Keratinocyte (primary cell): ENCODE data around the gene COASY. TPM values are rescaled to one million over a fixed set of nuclear protein-coding genes. Genes with fewer than 3 reads are reported as not detected.

Experiments
- DNase-seq: peaks from one replicate; pipeline ENCODE4 v3.0.0-alpha.2; 2011; ENCODE audit warnings: low read depth, missing footprints, low spot score
- FAIRE-seq: peaks from 2 replicates; lab custom pipeline; 2011; peaks lifted over from hg19 to GRCh38; lab: Jason Lieb, UNC
- H2AFZ ChIP-seq: 2 replicates; pipeline ENCODE4 v1.6.0; 2012; ENCODE audit warnings: low read length, control low read depth, inconsistent platforms; ENCODE audit not compliant: control insufficient read depth
- H3K27ac ChIP-seq: 2 replicates; pipeline ENCODE4 v1.5.1; 2011; ENCODE audit warnings: low read length; ENCODE audit not compliant: control insufficient read depth, insufficient read depth
- H3K27me3 ChIP-seq: 3 replicates; pipeline ENCODE4 v1.6.0; 2011; ENCODE audit warnings: low read length; ENCODE audit not compliant: control insufficient read depth, insufficient read depth; ENCODE audit errors: extremely low read depth
- H3K36me3 ChIP-seq, 2 experiments: 2 replicates in 1 of 2; 3 replicates in 1 of 2; pipeline ENCODE4 v1.5.1; 2011; ENCODE audit warnings: low read length in 2 of 2, mild to moderate bottlenecking in 1 of 2; ENCODE audit not compliant: control insufficient read depth in 2 of 2, insufficient read depth in 2 of 2; ENCODE audit errors: extremely low read depth in 1 of 2
- H3K4me1 ChIP-seq: 3 replicates; pipeline ENCODE4 v1.5.1; 2011; ENCODE audit warnings: low read length; ENCODE audit not compliant: control insufficient read depth, insufficient read depth; ENCODE audit errors: extremely low read depth
- H3K4me2 ChIP-seq: 3 replicates; pipeline ENCODE4 v1.6.0; 2011; ENCODE audit warnings: low read depth, low read length; ENCODE audit not compliant: control insufficient read depth, insufficient read depth; ENCODE audit errors: extremely low read depth
- H3K4me3 ChIP-seq, 3 experiments: fragments of 200-600 bp in 1 of 3; sonication (generic) in 1 of 3; 2 replicates in 2 of 3; 3 replicates in 1 of 3; pipeline ENCODE4 v1.5.1; 2011 to 2016; ENCODE audit warnings: low read length in 3 of 3, mild to moderate bottlenecking in 3 of 3, control low read depth in 2 of 3, inconsistent platforms in 1 of 3, low read depth in 1 of 3, mixed read lengths in 1 of 3, mixed run types in 1 of 3, moderate library complexity in 1 of 3; ENCODE audit not compliant: control insufficient read depth in 2 of 3, insufficient read depth in 2 of 3; ENCODE audit errors: extremely low read depth in 1 of 3
- H3K79me2 ChIP-seq: 2 replicates; pipeline ENCODE4 v1.6.0; 2012; ENCODE audit warnings: low read length; ENCODE audit not compliant: control insufficient read depth, insufficient read depth
- H3K9ac ChIP-seq: 3 replicates; pipeline ENCODE4 v1.6.0; 2011; ENCODE audit warnings: low read length; ENCODE audit not compliant: control insufficient read depth, insufficient read depth; ENCODE audit errors: extremely low read depth
- H3K9me1 ChIP-seq: 3 replicates; pipeline ENCODE4 v1.6.0; 2011; ENCODE audit warnings: low read length; ENCODE audit not compliant: control insufficient read depth, insufficient read depth; ENCODE audit errors: extremely low read depth
- H3K9me3 ChIP-seq: 2 replicates; pipeline ENCODE4 v1.5.1; 2012; ENCODE audit warnings: low read depth, low read length; ENCODE audit not compliant: control insufficient read depth
- H4K20me1 ChIP-seq: 3 replicates; pipeline ENCODE4 v1.6.0; 2011; ENCODE audit warnings: low read length; ENCODE audit not compliant: control insufficient read depth, insufficient read depth; ENCODE audit errors: extremely low read depth
- CTCF ChIP-seq, 3 experiments: IDR thresholded peaks in 1 of 3; conservative IDR thresholded peaks in 1 of 3; optimal IDR thresholded peaks in 1 of 3; 2 replicates in 2 of 3; 3 replicates in 1 of 3; pipeline versions ENCODE3 to v1.5.1; 2011; ENCODE audit warnings: low read length in 3 of 3, mild to moderate bottlenecking in 3 of 3, moderate library complexity in 2 of 3, control low read depth in 1 of 3, inconsistent platforms in 1 of 3; ENCODE audit not compliant: insufficient read depth in 2 of 3; ENCODE audit errors: extremely low read depth in 1 of 3
- EZH2 ChIP-seq: IDR thresholded peaks from one replicate; pipeline ENCODE4 v1.6.1; 2012; ENCODE audit warnings: inconsistent platforms, mild to moderate bottlenecking, low read length, moderate library complexity
- dilution Hi-C: fragments of 300-500 bp; cut with MboI; formaldehyde crosslinking; loops from one replicate; pipeline ENCODE4 v1.7.0; 2020; ENCODE audit warnings: low sequenced_read_pairs; ENCODE audit not compliant: extremely low pct_ligation_motif_present
- polyA plus RNA-seq, 5 experiments: library from polyadenylated mRNA; depleted of rRNA in 3 of 5; stranded (reverse) in 3 of 5; stranded (forward) in 1 of 5; unstranded in 1 of 5; fragments of >200 nt; gene quantifications; 1 replicate in 1 of 5; 2 replicates in 3 of 5; 3 replicates in 1 of 5; pipeline versions ENCODE4 v1.2.1 to v1.2.3, GENCODE V29; 2011 to 2012; ENCODE audit warnings: missing spikeins in 2 of 5, low read depth in 1 of 5, low replicate concordance in 1 of 5

Gene COASY
- polyA plus RNA-seq, 1 donor (not counting 4 experiments of a cell fraction or from before 2014, with no cell fraction given) = 26.2 TPM

GRCh38 chr17:42531455-42532354, 30.2 kb upstream of the COASY start:
- no peaks in the 10 kb centered on the region for H3K36me3 ChIP-seq

GRCh38 chr17:42535155-42536047, 26.5 kb upstream of the COASY start:
- dilution Hi-C loops = no loop called here
- peak overlapping the region; percentile 27 for H3K27ac ChIP-seq
- H3K36me3 ChIP-seq = no peaks in the 10 kb centered on the region
- H3K4me1 ChIP-seq = peaks cover 27% of the 10 kb centered on the region
- H3K9me1 ChIP-seq = no peaks in the 10 kb centered on the region
- DNase-seq = no peak
- H3K4me2 ChIP-seq = peak overlapping the region; percentile 99
- no peak for TF ChIP-seq CTCF (optimal IDR thresholded peaks at IDR 0.05 in 1 of 3, IDR thresholded peaks at IDR 0.05 in 1 of 3, conservative IDR thresholded peaks at IDR 0.05 in 1 of 3; ENCODE audit: extremely low read depth in 1 of 3, insufficient read depth in 2 of 3, low read length in 3 of 3)
- TF ChIP-seq EZH2 = no peak
- no peaks in the 10 kb centered on the region for H4K20me1 ChIP-seq
- H3K27me3 ChIP-seq = no peaks in the 10 kb centered on the region
- no peak for FAIRE-seq
- H3K79me2 ChIP-seq = peaks cover 5% of the 10 kb centered on the region
- peak overlapping the region; percentile 57 to 91 (median 59) for H3K4me3 ChIP-seq
- H3K9ac ChIP-seq = peak overlapping the region; percentile 82
- H3K9me3 ChIP-seq = no peaks in the 10 kb centered on the region
- peak overlapping the region; percentile 82 for H2AFZ ChIP-seq

More at GRCh38 chr17:42531455-42532354, 30.2 kb upstream of the COASY start:
- peak; percentile 20 to 59 (median 44) for TF ChIP-seq CTCF (optimal IDR thresholded peaks at IDR 0.05 in 1 of 3, IDR thresholded peaks at IDR 0.05 in 1 of 3, conservative IDR thresholded peaks at IDR 0.05 in 1 of 3; ENCODE audit: extremely low read depth in 1 of 3, insufficient read depth in 2 of 3, low read length in 3 of 3)
- no peak for TF ChIP-seq EZH2
- Histone ChIP-seq H3K4me2 (peak overlapping the region; percentile 76), H3K4me1 (peaks cover 30% of the 10 kb centered on the region), H3K79me2 (peaks cover under 1% of the 10 kb centered on the region), H4K20me1 (no peaks in the 10 kb centered on the region), H3K9me3 (no peaks in the 10 kb centered on the region), H3K4me3 (peak overlapping the region in 2 of 3 experiments; percentile 43 to 49), H3K9ac (peak overlapping the region; percentile 56), H3K27ac (no peak overlapping the region), H3K27me3 (no peaks in the 10 kb centered on the region), H2AFZ (peak overlapping the region; percentile 79), H3K9me1 (no peaks in the 10 kb centered on the region)
- DNase-seq (no peak), FAIRE-seq (no peak)
- dilution Hi-C loops = no loop called here
